ENCODE measurements around the gene EIF2B5. TPM values are rescaled to one million over a fixed set of nuclear protein-coding genes. Genes with fewer than 3 reads are reported as not detected.

The EIF2B5 gene
- 59.4 and 68.4 TPM in 2 replicates for total RNA-seq (2014; rRNA removed; shearing (Covaris generic); ENCODE audit: low replicate concordance)

GRCh38 chr3:184135149-184135910, at the start of gene EIF2B5:
EIF2B5 (plus strand) TSS chr3:184135358; CDS start chr3:184135386, 28 bp downstream.
- Histone ChIP-seq H3K9ac (ENCODE audit: low read length) (peak within 1 kb of the TSS; percentile 88), H3K27me3 (ENCODE audit: low read length) (no peaks in the 10 kb centered on the region), H3K36me3 (ENCODE audit: insufficient read depth, low read length) (peaks cover 18% of the 10 kb centered on the region; the same call in 1 of the 2 replicates), H3K9me3 (ENCODE audit: low read length) (no peaks in the 10 kb centered on the region), H2AFZ (ENCODE audit: low read length) (peak within 1 kb of the TSS; percentile 83), H3K9me2 (replicated peaks; ENCODE audit: insufficient read depth, low read length) (no peaks in the 10 kb centered on the region), H3K79me2 (ENCODE audit: low read length) (peaks cover 46% of the 10 kb centered on the region), H3K4me1 (ENCODE audit: low read length) (peaks cover 31% of the 10 kb centered on the region), H3K4me2 (ENCODE audit: low read depth, low read length, poor library complexity, severe bottlenecking) (peak within 1 kb of the TSS; percentile 99), H4K20me1 (ENCODE audit: insufficient read depth, low read depth, low read length) (peaks cover 4% of the 10 kb centered on the region; the same call in 1 of the 2 replicates), H3K27ac (ENCODE audit: low read length) (peak within 1 kb of the TSS; percentile 47), H3K4me3 (ENCODE audit: low read length) (peak within 1 kb of the TSS; percentile 86)
- DNase-seq: peak; percentile 98

- H3K27ac ChIP-seq (ENCODE audit: low read length): no peak overlapping the region
- no peak overlapping the region for H3K4me2 ChIP-seq (ENCODE audit: low read depth, low read length, poor library complexity, severe bottlenecking)
- DNase-seq: no peak
- no peaks in the 10 kb centered on the region for H3K27me3 ChIP-seq (ENCODE audit: low read length)
- no peaks in the 10 kb centered on the region for H4K20me1 ChIP-seq (ENCODE audit: insufficient read depth, low read depth, low read length)
- no peaks in the 10 kb centered on the region for H3K36me3 ChIP-seq (ENCODE audit: insufficient read depth, low read length)
- no peak overlapping the region for H3K9ac ChIP-seq (ENCODE audit: low read length)
- H2AFZ ChIP-seq (ENCODE audit: low read length): no peak overlapping the region
- H3K9me3 ChIP-seq (ENCODE audit: low read length): no peaks in the 10 kb centered on the region
- H3K79me2 ChIP-seq (ENCODE audit: low read length): no peaks in the 10 kb centered on the region
- no peaks in the 10 kb centered on the region for H3K9me2 ChIP-seq (replicated peaks; ENCODE audit: insufficient read depth, low read length)
- no peaks in the 10 kb centered on the region for H3K4me1 ChIP-seq (ENCODE audit: low read length)
- no peak overlapping the region for H3K4me3 ChIP-seq (ENCODE audit: low read length)
Measured at GRCh38 chr3:184085389-184085852, 49.7 kb upstream of the EIF2B5 start.

DNA sequence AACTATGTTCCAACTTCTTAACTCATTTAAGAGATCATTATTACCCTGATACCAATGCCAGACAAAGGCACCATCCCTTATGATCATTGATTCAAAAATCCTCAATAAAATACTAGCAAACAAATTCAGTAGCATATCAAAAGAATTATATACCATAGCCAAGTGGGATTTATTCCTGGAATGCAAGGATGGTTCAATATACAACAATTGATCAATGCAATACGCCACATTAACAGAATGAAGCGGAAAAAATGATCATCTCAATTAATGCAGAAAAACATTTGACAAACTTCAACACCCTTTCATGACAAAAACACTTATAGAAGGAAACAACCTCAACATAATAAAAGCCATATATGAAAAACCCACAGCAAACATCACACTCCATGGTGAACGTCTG, 43.0 kb upstream of the EIF2B5 start:
- no peaks in the 10 kb centered on the region for H3K79me2 ChIP-seq (ENCODE audit: low read length)
- no peak overlapping the region for H3K4me2 ChIP-seq (ENCODE audit: low read depth, low read length, poor library complexity, severe bottlenecking)
- no peak overlapping the region for H3K27ac ChIP-seq (ENCODE audit: low read length)
- H3K4me3 ChIP-seq (ENCODE audit: low read length): no peak overlapping the region
- H2AFZ ChIP-seq (ENCODE audit: low read length): no peak overlapping the region
- H3K9me3 ChIP-seq (ENCODE audit: low read length): peaks cover 17% of the 10 kb centered on the region
- no peak for DNase-seq
- no peaks in the 10 kb centered on the region for H3K9me2 ChIP-seq (replicated peaks; ENCODE audit: insufficient read depth, low read length)
- H3K4me1 ChIP-seq (ENCODE audit: low read length): peaks cover 6% of the 10 kb centered on the region
- H3K27me3 ChIP-seq (ENCODE audit: low read length): no peaks in the 10 kb centered on the region; the same call in 1 of the 2 replicates
- H3K9ac ChIP-seq (ENCODE audit: low read length): no peak overlapping the region
- H4K20me1 ChIP-seq (ENCODE audit: insufficient read depth, low read depth, low read length): no peaks in the 10 kb centered on the region
- no peaks in the 10 kb centered on the region for H3K36me3 ChIP-seq (ENCODE audit: insufficient read depth, low read length)

GRCh38 chr3:184096811-184097383, 38.3 kb upstream of the EIF2B5 start, which contains the start of gene HTR3E:
HTR3E (plus strand) TSS chr3:184097064; CDS start chr3:184097530, 466 bp downstream.
- H3K36me3 ChIP-seq (ENCODE audit: insufficient read depth, low read length): no peaks in the 10 kb centered on the region
- peaks cover 10% of the 10 kb centered on the region for H3K9me3 ChIP-seq (ENCODE audit: low read length)
- H4K20me1 ChIP-seq (ENCODE audit: insufficient read depth, low read depth, low read length): no peaks in the 10 kb centered on the region
- H3K9ac ChIP-seq (ENCODE audit: low read length): no peak within 1 kb of the TSS
- H2AFZ ChIP-seq (ENCODE audit: low read length): no peak within 1 kb of the TSS
- no peaks in the 10 kb centered on the region for H3K9me2 ChIP-seq (replicated peaks; ENCODE audit: insufficient read depth, low read length)
- H3K4me3 ChIP-seq (ENCODE audit: low read length): no peak within 1 kb of the TSS
- no peaks in the 10 kb centered on the region for H3K27me3 ChIP-seq (ENCODE audit: low read length)
- H3K4me1 ChIP-seq (ENCODE audit: low read length): peaks cover 22% of the 10 kb centered on the region
- no peaks in the 10 kb centered on the region for H3K79me2 ChIP-seq (ENCODE audit: low read length)
- no peak within 1 kb of the TSS for H3K27ac ChIP-seq (ENCODE audit: low read length)
- peak; percentile 50 for DNase-seq
- H3K4me2 ChIP-seq (ENCODE audit: low read depth, low read length, poor library complexity, severe bottlenecking): no peak within 1 kb of the TSS

- Histone ChIP-seq H3K4me2 (ENCODE audit: low read depth, low read length, poor library complexity, severe bottlenecking) (no peak overlapping the region), H3K36me3 (ENCODE audit: insufficient read depth, low read length) (no peaks in the 10 kb centered on the region), H3K27ac (ENCODE audit: low read length) (no peak overlapping the region), H2AFZ (ENCODE audit: low read length) (no peak overlapping the region), H3K4me1 (ENCODE audit: low read length) (peaks cover 22% of the 10 kb centered on the region), H3K4me3 (ENCODE audit: low read length) (no peak overlapping the region), H3K9me2 (replicated peaks; ENCODE audit: insufficient read depth, low read length) (no peaks in the 10 kb centered on the region), H3K9ac (ENCODE audit: low read length) (no peak overlapping the region), H3K27me3 (ENCODE audit: low read length) (no peaks in the 10 kb centered on the region), H3K79me2 (ENCODE audit: low read length) (no peaks in the 10 kb centered on the region), H3K9me3 (ENCODE audit: low read length) (peaks cover 4% of the 10 kb centered on the region; the same call in 1 of the 2 replicates), H4K20me1 (ENCODE audit: insufficient read depth, low read depth, low read length) (no peaks in the 10 kb centered on the region)
- DNase-seq: no peak
Measured at GRCh38 chr3:184097556-184097955, 37.6 kb upstream of the EIF2B5 start.

- Histone ChIP-seq H3K27ac (ENCODE audit: low read length) (no peak overlapping the region), H3K27me3 (ENCODE audit: low read length) (no peaks in the 10 kb centered on the region), H3K4me3 (ENCODE audit: low read length) (peak overlapping the region; percentile 28; the same call in 1 of the 2 replicates), H2AFZ (ENCODE audit: low read length) (peak overlapping the region; percentile 8; the same call in 1 of the 2 replicates), H3K9me3 (ENCODE audit: low read length) (no peaks in the 10 kb centered on the region), H4K20me1 (ENCODE audit: insufficient read depth, low read depth, low read length) (no peaks in the 10 kb centered on the region), H3K9me2 (replicated peaks; ENCODE audit: insufficient read depth, low read length) (no peaks in the 10 kb centered on the region), H3K36me3 (ENCODE audit: insufficient read depth, low read length) (no peaks in the 10 kb centered on the region), H3K4me1 (ENCODE audit: low read length) (peaks cover 22% of the 10 kb centered on the region), H3K9ac (ENCODE audit: low read length) (no peak overlapping the region), H3K4me2 (ENCODE audit: low read depth, low read length, poor library complexity, severe bottlenecking) (peak overlapping the region; percentile 57), H3K79me2 (ENCODE audit: low read length) (no peaks in the 10 kb centered on the region)
- DNase-seq: peak; percentile 73
Measured at GRCh38 chr3:184099806-184100686, 35.1 kb upstream of the EIF2B5 start.

DNA sequence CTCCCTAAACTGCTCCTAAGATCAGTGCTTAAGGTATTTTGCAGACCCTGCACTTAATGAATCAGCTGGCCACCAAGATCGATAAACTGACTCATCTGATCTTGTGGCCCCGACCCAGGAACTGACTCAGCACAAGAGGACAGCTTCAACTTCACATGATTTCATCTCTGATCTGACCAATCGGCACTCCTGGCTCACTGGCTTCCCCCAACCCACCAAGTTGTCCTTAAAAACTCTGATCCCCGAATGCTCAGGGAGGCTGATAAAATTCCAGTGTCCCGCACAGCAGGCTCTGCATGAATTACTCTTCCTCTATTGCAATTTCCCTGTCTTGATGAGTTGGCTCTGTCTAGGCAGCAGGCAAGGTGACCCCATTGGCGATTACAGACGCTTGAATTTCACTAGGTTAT, 24.8 kb upstream of the EIF2B5 start:
- Histone ChIP-seq H3K27me3 (ENCODE audit: low read length) (no peaks in the 10 kb centered on the region), H2AFZ (ENCODE audit: low read length) (no peak overlapping the region), H3K9ac (ENCODE audit: low read length) (no peak overlapping the region), H3K9me3 (ENCODE audit: low read length) (no peaks in the 10 kb centered on the region), H3K9me2 (replicated peaks; ENCODE audit: insufficient read depth, low read length) (no peaks in the 10 kb centered on the region), H3K27ac (ENCODE audit: low read length) (no peak overlapping the region), H3K79me2 (ENCODE audit: low read length) (no peaks in the 10 kb centered on the region), H3K4me1 (ENCODE audit: low read length) (no peaks in the 10 kb centered on the region), H4K20me1 (ENCODE audit: insufficient read depth, low read depth, low read length) (no peaks in the 10 kb centered on the region), H3K4me2 (ENCODE audit: low read depth, low read length, poor library complexity, severe bottlenecking) (no peak overlapping the region), H3K36me3 (ENCODE audit: insufficient read depth, low read length) (no peaks in the 10 kb centered on the region), H3K4me3 (ENCODE audit: low read length) (no peak overlapping the region)
- DNase-seq: no peak

All from Karpas-422 (cell line).